Fibroblast of skin of right quadriceps (primary cell): ENCODE data around the gene SRRM5.
"Not testable (repeated sequence)": the region's sequence is repeated elsewhere in the genome, so short reads cannot be mapped to it uniquely, and the experiment has no call there.

Experiments used
- DNase-seq: peaks from one replicate; pipeline ENCODE4 v3.0.0-alpha.2; 2013

The SRRM5 gene

GRCh38 chr19:43640424-43640757, 28.5 kb downstream of the SRRM5 start:
- no peak for DNase-seq

- DNase-seq: no peak
These were observed 29.4 kb downstream of the SRRM5 start for GRCh38 chr19:43641333-43641732.

DNA sequence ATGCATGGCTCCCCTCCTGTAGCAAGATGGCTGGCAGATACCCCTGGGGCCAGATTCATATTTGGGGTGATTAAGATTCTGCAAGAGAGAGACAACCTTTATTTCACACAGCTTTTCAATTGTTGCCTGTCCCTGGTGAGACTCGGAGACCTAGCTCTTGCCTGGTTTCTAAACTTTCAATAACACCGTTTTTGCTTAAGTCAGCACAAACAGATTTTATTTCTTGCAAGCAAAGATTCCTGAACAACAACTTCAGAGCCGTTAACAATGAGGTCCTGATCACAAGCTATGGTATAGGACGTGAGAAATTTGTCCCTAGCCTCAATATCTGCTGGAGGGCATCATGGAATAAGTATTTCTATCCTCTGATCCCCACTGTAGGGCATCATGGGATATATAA, 30.6 kb downstream of the SRRM5 start:
- no peak for DNase-seq

DNA sequence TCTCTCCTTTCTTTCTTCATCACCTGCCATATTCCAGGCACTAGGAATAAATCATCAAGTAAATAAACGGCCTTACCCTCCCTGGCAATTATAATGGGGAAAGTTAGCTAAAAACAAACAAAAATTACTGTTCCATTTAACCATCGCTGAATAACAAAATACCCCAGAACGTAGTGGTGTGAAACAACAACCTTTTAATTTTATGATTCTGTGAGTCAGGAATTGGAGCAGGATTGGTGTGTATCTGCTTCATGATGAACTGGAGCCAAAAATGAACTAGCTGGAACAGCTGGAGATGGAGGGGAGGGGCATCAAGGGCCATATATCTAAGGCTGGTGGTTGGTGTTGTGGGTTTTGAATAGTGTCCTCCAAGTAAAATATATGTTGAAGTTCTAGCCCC, 31.4 kb downstream of the SRRM5 start:
- no peak for DNase-seq

- no peak for DNase-seq
These were observed 32.3 kb downstream of the SRRM5 start for GRCh38 chr19:43644181-43644580.

- no peak for DNase-seq
These were observed 36.7 kb downstream of the SRRM5 start for GRCh38 chr19:43648633-43649032.

GRCh38 chr19:43649514-43649913, 37.6 kb downstream of the SRRM5 start:
- no peak for DNase-seq

- not testable (repeated sequence) for DNase-seq
These were observed 38.4 kb downstream of the SRRM5 start for GRCh38 chr19:43650276-43650675.

- DNase-seq: peak; percentile 53
These were observed 40.1 kb downstream of the SRRM5 start for GRCh38 chr19:43651758-43652545.

- DNase-seq: no peak
These were observed 40.6 kb downstream of the SRRM5 start for GRCh38 chr19:43652546-43652874.

GRCh38 chr19:43656436-43656835, 44.5 kb downstream of the SRRM5 start:
- DNase-seq: no peak

DNA sequence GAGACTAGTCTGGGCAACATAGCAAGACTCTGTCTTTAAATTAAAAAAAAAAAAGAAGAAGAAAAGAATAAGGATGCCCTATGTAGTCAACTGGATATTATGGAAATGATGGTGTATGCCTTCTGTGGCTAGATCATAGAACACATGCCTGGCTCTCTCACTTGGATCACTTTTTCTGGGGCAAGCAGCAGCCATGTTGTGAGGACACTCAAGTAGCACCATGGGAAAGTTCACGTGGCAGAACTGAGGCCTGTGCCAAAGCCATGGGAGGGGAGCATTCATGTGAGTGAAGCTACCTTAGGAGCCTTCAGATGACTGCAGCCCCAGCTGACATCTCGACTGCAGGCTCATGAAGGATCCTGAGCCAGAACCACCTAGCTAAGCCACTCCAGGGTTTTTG, 46.1 kb downstream of the SRRM5 start:
- no peak for DNase-seq

DNA sequence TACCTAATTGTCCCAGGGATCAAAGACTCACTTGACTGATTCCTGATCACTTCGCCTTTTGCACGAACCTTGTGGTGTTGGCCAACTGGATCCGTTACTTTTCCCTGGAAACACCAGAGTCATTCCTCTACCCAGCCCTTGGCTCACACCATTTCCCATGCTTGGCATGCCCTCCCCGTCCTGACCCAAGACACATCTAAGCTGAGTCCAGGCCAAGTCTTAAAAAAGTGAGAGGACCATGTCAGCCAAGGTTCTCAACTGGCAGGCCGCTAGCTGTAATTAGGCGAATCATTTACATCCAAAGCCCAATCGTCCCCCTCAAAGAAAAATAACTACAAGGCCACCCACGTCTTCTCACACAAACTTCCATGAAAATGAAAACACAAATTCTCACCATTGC, 46.6 kb downstream of the SRRM5 start:
- no peak for DNase-seq

DNA sequence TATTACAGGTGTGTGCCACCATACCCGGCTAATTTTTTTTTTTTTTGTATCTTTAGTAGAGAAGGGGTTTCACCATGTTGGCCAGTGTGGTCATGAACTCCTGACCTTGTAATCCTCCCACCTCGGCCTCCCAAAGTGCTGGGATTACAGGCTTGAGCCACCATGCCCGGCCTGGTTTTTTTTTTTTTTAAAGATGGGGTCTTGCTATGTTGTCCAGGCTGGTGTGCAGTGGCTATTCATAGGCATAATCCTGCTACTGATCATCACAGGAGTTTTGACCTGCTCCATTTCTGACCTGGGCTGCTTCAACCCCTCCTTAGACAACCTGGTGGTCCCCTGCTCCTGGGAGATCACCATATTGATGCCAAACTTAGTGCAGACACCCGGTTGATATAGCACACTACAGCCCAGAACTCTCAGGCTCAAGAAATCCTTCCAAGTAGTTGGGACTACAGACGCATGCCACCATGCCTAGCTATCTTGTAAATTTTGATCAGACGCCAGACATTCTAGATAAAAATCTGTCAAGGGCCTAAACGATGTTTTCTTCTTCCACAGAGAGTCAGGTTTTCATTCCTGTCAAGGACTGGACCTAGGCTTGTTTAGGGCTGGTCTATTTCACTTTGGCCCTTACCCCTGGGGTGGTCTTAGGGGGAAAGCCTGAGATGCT, 48.5 kb downstream of the SRRM5 start:
- no peak for DNase-seq

DNA sequence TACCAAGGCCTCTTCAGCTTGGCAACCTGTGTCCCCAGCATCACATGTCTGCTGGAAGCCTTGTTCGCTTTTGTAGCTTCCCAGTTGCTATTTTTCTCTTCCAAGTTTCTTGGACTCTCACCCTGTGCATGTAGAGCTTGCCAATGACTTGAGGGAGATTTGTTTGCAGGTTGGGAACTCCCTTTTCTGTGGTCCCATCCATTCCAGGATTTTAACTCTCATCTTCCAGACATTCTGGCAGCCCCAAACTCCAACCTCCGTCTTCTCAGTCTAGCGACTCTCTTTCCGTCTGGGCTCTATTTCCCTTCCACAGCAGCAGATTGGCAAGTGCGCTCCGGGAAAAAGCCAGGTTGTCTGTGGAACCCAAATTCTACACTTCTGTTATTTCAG, 49.1 kb downstream of the SRRM5 start:
- no peak for DNase-seq

- no peak for DNase-seq
These were observed 50.6 kb downstream of the SRRM5 start for GRCh38 chr19:43662487-43662886.

- no peak for DNase-seq
These were observed 52.1 kb downstream of the SRRM5 start for GRCh38 chr19:43664018-43664417.
